Gastroesophageal sphincter (tissue), 4 donors: ENCODE results near the gene USP47. TPM values are rescaled to one million over a fixed set of nuclear protein-coding genes. Genes with fewer than 3 reads are reported as not detected.

Experiments
- ATAC-seq: fragments of 150-250 bp; one replicate; pipeline ENCODE4 v1.9.1; 2016; ENCODE audit warnings: mild to moderate bottlenecking, moderate library complexity
- H3K27ac ChIP-seq, 4 donors: fragments of 200-600 bp; sonication (generic) in 3 of 4; 1 replicate in 3 of 4; 2 replicates in 1 of 4; pipeline ENCODE4 v1.5.1; 2016 to 2019
- H3K27me3 ChIP-seq: fragments of 200-600 bp; sonication (generic); one replicate; pipeline ENCODE4 v1.5.1; 2019
- H3K36me3 ChIP-seq, 2 donors: fragments of 200-600 bp; sonication (generic); one replicate each; pipeline ENCODE4 v1.5.1; 2019; ENCODE audit warnings: control low read depth in 1 of 2
- H3K4me1 ChIP-seq, 3 donors: fragments of 200-600 bp; sonication (generic); 1 replicate in 2 of 3; 2 replicates in 1 of 3; pipeline ENCODE4 v1.5.1; 2016 to 2019; ENCODE audit warnings: control low read depth in 2 of 3
- H3K4me3 ChIP-seq, 2 donors: fragments of 200-600 bp; sonication (generic); one replicate each; pipeline ENCODE4 v1.5.1; 2019; ENCODE audit warnings: mild to moderate bottlenecking in 1 of 2, moderate library complexity in 1 of 2
- H3K9me3 ChIP-seq, 3 donors: fragments of 200-600 bp; sonication (generic); one replicate each; pipeline ENCODE4 v1.5.1; 2017 to 2019; ENCODE audit warnings: control low read depth in 2 of 3
- CTCF ChIP-seq, 4 experiments: fragments of 200-600 bp in 2 of 4; fragments of 450-650 bp in 2 of 4; sonication (generic) in 1 of 4; IDR thresholded peaks; one replicate each; pipeline ENCODE4 v1.5.1; 2017 to 2019; ENCODE audit warnings: antibody characterized with exemption in 4 of 4, mild to moderate bottlenecking in 2 of 4, moderate library complexity in 2 of 4
- EP300 ChIP-seq: sonication (generic); formaldehyde crosslinking; IDR thresholded peaks from one replicate; pipeline ENCODE4 v1.6.1; 2017; ENCODE audit warnings: antibody characterized with exemption, mild to moderate bottlenecking
- POLR2A ChIP-seq, 2 donors: fragments of 450-650 bp; IDR thresholded peaks; one replicate each; pipeline ENCODE4 v1.6.1; 2017; ENCODE audit warnings: antibody characterized with exemption in 2 of 2, mild to moderate bottlenecking in 2 of 2, moderate library complexity in 1 of 2
- POLR2AphosphoS5 ChIP-seq: sonication (generic); formaldehyde crosslinking; IDR thresholded peaks from one replicate; pipeline ENCODE4 v1.6.1; 2017; ENCODE audit warnings: antibody characterized with exemption
- WGBS, 2 donors: methylation state at CpG; one replicate each; pipeline ENCODE4 v1.1.5; 2018; ENCODE audit warnings: low coverage in 1 of 2; 5-methylcytosine and 5-hydroxymethylcytosine counted together
- total RNA-seq, 4 donors: library from RNA; depleted of rRNA; stranded (reverse); fragments of >200 nt; gene quantifications; one replicate each; pipeline ENCODE4 v1.1.0, GENCODE V29; 2016

USP47 gene
- total RNA-seq, 4 donors from 2014 or later, result 84.7 to 156 (median 115) TPM

- WGBS, 2 donors, result 62 to 80% methylated on average over 2 of the region's 2 CpGs
- H3K9me3 ChIP-seq, result no peaks in the 10 kb centered on the region
- no peak for ATAC-seq
- H3K27me3 ChIP-seq, result no peaks in the 10 kb centered on the region
- no peak overlapping the region for H3K27ac ChIP-seq
- TF ChIP-seq EP300 (no peak), POLR2A (IDR thresholded peaks at IDR 0.05) (no peak), POLR2AphosphoS5 (no peak)
- no peaks in the 10 kb centered on the region for H3K4me1 ChIP-seq
- H3K4me3 ChIP-seq, result no peak overlapping the region
- peaks cover 3 to 62% of the 10 kb centered on the region in 2 donors for H3K36me3 ChIP-seq
Observed at GRCh38 chr11:11946180-11946579, 104.4 kb downstream of the USP47 start.

GRCh38 chr11:11946878-11947277 lies 105.1 kb downstream of the USP47 start:
- Histone ChIP-seq H3K4me3 (no peak overlapping the region), H3K4me1 (no peaks in the 10 kb centered on the region), H3K9me3 (no peaks in the 10 kb centered on the region), H3K27me3 (no peaks in the 10 kb centered on the region), H3K36me3 (peaks cover 3 to 65% of the 10 kb centered on the region in 2 donors), H3K27ac (no peak overlapping the region)
- TF ChIP-seq CTCF (IDR thresholded peaks at IDR 0.05) (no peak), POLR2A (IDR thresholded peaks at IDR 0.05) (no peak), POLR2AphosphoS5 (no peak), EP300 (no peak)
- no peak for ATAC-seq
- 88 to 89% methylated on average over 2 of the region's 2 CpGs for WGBS, 2 donors

- 83 to 87% methylated on average over 4 of the region's 4 CpGs for WGBS, 2 donors
- Histone ChIP-seq H3K27ac (no peak overlapping the region), H3K4me1 (no peaks in the 10 kb centered on the region), H3K36me3 (peaks cover 3 to 65% of the 10 kb centered on the region in 2 donors), H3K27me3 (no peaks in the 10 kb centered on the region), H3K4me3 (no peak overlapping the region), H3K9me3 (no peaks in the 10 kb centered on the region)
- TF ChIP-seq EP300 (no peak), POLR2AphosphoS5 (no peak), POLR2A (IDR thresholded peaks at IDR 0.05) (no peak), CTCF (IDR thresholded peaks at IDR 0.05) (no peak)
- ATAC-seq, result no peak
Observed at GRCh38 chr11:11947825-11948224, 106.1 kb downstream of the USP47 start.

- no peaks in the 10 kb centered on the region for H3K27me3 ChIP-seq
- H3K36me3 ChIP-seq, result peaks cover 3 to 65% of the 10 kb centered on the region in 2 donors
- no peak overlapping the region for H3K4me3 ChIP-seq
- H3K27ac ChIP-seq, result no peak overlapping the region
- no peak for TF ChIP-seq POLR2AphosphoS5
- no peak for TF ChIP-seq CTCF (IDR thresholded peaks at IDR 0.05)
- TF ChIP-seq EP300, result no peak
- no peak for TF ChIP-seq POLR2A (IDR thresholded peaks at IDR 0.05)
- H3K9me3 ChIP-seq, result no peaks in the 10 kb centered on the region
- ATAC-seq, result no peak
- 86 to 93% methylated on average over 2 of the region's 2 CpGs for WGBS, 2 donors
- H3K4me1 ChIP-seq, result no peaks in the 10 kb centered on the region
Observed at GRCh38 chr11:11948242-11948947, 106.6 kb downstream of the USP47 start.

GRCh38 chr11:11949482-11949881 lies 107.7 kb downstream of the USP47 start:
- H3K36me3 ChIP-seq, result peaks cover 0 to 65% of the 10 kb centered on the region in 2 donors
- no peak for TF ChIP-seq CTCF (IDR thresholded peaks at IDR 0.05)
- TF ChIP-seq EP300, result no peak
- no peak for TF ChIP-seq POLR2AphosphoS5
- TF ChIP-seq POLR2A (IDR thresholded peaks at IDR 0.05), result no peak
- no peaks in the 10 kb centered on the region for H3K9me3 ChIP-seq
- ATAC-seq, result no peak
- no peaks in the 10 kb centered on the region for H3K4me1 ChIP-seq
- no peak overlapping the region for H3K27ac ChIP-seq
- no peaks in the 10 kb centered on the region for H3K27me3 ChIP-seq
- no peak overlapping the region for H3K4me3 ChIP-seq
